DMS 273 treated with DMSO at 0.1 percent for 48 hours (cell line): ENCODE results near the gene TNFAIP8.

ENCODE experiments used
- DNase-seq: peaks from one replicate; lab custom pipeline; 2025; lab: John Stamatoyannopoulos, UW

TNFAIP8 gene

DNA sequence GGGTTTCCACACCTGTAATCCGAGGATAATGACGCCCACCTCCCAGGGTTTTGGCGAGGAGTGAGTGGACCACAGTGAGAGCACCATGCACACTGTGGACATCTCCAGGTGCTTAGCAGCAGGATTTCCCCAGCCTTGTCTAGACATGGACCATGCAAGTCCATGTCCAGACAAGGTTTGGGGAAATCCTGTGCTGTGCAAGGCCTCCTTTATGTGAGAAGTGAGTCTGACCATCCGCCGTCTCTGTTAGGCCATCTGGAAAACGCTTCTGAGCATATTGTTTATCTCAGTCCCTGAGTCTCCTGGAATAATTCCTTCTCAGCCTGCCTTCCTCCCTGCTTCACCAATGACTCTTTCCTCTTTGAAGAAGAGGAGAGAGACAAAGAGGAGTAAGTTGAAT is 26.2 kb upstream of the TNFAIP8 start:
- no peak for DNase-seq

DNA sequence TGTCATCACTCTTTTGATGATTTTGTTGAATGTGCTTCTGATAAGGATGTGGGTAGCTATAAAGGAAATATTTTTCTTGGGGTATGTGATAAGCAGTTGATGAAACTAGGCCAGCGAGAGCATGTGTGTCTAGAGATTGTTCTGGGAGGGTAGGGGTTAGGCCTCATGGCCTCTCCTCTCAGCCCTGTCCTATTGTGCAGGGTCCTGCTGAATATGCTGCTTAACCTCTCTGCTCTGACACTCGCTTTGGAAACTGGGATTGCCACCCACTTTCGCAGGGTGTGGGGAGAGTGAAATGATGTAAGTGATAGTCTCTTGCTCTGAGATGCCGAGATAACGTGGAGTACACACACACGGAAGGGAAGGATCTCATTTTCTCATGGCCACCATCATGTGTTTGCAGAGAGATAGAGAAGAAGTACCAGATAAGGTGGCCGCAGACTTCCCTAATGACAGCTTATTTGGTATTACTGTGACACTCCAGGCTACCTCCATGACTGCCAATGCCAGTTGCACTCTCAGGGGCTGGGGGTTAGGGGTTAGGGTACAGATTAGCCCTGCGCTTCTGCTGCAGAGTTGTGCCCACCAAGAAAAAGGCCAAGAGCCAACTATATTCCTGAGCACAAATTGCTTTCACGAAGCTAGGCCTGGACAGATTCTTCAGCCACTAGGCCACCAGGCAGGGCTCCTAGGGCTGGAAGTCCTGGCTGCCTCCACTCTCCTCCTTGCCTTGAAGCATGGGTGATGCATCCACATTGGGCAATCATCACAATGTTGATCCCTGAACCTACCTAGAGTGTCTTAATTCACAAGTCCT is 25.2 kb upstream of the TNFAIP8 start:
- no peak for DNase-seq

DNA sequence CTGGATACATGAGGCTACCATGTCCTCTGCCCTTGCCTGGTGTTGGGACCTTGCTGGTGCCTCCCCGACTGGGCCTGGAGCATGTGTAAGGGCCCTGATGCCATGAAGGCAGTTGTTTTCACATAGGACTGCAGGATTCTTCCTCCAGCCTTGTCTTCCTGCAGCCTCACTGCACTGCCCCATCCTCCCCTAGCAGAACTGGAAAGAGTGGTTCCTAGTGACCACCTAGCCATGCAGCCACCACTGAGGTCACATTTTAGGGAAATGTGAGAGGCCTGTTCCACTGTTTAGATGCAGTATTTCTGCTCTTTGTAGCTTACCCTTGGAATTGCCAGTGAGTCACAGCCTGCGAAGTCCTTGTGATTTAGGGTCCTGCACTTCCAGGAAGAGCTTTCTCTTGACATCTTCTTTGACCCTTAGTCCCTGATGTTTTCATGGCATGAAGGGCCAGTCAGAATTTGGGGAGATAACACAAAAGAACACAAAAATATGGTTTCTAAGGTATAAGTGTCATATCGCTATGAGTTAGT is 24.2 kb upstream of the TNFAIP8 start:
- DNase-seq = no peak

DNA sequence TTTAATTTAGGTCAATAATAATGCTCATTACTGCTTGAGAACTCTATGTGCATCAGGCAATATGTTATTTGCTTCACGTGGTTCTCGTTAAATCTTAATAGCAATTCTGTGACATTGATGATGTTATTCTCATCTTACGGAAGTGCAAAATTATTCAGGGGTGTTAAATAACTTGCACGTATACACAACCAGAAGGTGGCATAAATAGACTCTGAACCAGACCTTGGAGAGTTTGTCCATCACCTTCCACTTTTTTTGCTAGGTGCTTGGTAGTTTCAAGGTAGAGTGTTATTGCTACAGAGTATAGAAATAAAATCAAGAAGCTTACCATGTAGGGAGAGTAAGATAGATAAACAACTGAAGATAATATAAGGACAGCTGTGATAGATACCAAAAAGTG is 23.6 kb upstream of the TNFAIP8 start:
- DNase-seq = no peak

DNA sequence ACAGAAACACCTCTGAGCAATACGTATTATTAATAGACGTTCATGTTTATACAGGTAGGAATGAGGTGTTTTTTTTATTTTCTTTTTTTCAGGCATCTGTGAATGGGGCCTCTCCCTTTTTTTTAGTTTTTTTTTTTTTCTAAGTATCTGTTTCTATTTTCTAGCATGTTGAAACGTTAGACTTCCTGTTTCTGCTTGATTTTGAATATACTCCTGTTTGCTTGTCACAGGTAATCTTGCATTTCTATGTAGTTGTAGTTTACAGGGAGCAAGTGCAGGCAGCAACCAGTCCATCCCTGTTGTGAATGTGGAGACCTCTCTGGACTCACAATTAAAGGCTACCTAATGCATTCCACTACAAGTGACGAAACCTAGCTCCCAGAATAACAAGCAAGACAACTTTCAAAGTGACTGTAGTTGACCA is 22.8 kb upstream of the TNFAIP8 start:
- DNase-seq = no peak

DNA sequence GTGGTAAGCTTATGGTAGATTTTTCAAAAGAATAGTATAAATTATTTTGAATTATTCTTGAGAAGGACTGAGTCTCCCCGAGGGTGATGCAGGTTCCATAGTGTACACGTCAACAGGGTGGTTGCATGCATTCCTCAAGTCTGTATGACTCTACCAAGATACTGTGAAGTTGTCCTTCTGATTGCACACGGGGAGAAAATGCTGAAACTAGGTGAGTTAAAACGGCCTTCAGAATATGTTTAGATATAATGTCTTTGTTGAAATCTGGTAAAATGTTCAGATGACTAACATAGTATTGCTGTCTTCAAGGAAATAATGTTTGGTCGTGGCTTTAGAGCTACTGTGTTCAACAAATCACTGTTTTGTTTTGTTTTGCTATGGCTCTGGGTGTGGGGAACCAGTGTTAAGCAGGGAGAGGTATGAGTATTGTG is 22.4 kb upstream of the TNFAIP8 start:
- DNase-seq = no peak

DNA sequence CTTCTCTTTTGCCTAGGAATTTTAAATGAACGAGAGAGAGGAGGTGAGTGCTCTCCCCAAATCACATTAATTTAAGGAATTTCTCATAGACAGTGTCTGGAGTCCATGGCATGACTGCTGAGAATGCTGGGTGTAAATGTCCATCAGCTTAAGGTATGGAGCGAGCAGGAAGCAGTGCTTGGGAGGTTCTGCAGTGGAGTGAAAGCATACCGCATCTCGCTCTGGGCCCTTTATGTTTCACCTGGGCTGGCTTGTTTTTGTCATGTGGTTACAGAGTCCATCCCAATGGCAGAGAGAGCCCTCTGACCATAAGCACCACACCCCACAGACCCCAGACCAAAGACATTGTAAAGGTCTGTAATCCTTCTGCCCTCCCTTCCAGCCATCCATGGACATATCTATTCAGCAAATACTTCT is 20.6 kb upstream of the TNFAIP8 start:
- no peak for DNase-seq

DNA sequence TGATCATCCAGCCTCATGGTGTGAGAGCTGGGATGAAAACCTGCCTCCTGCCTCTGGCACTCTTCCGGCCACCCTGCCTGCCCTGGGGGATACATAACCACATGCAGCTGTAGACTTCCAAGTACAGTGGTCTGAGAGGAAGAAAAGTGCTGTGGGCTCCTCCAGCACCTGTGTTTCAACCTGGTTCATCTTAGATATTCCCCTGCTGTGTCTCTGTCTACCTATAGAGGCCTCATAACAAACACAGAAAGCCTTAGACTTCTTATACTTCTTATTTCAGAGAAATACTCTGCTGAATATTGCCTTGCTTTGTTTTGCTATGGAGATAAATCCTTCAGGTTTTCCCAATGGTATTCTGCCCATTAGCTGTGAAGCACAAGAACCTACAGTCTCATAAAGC is 19.6 kb upstream of the TNFAIP8 start:
- DNase-seq = no peak

DNA sequence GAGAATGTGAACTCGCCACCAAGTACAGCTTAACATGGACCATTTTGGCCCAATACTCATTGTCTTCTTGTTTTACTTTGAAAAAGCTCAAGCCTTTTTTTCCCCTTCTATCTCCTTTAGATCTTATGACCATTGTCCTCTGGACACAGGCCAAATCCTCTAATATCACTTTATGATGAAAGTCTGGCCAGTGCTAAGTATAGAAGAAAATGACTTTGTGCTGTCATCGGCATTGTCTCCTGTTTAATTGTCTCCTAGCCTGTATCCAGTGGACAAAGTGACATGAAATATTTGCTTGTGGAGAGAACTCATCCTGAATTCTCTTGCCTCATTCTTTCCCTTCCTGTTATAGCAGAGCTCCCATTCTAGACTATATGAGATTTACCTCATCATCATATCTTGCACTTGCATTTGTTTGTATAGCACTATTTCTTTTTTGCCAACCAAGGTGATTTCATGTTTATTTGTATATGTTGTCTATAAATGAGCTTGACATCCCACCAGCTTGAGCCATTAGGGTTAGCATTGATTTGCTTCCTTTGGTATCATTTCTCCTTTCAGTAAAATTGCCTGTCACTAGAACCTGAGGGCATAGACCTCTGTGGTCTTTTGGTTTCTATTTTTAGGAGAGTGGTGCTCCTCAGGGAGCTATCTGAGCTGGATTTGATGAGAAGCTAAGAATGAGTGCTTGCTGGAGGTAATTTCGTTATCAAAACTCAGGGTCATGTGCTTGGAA is 18.8 kb upstream of the TNFAIP8 start:
- no peak for DNase-seq

DNA sequence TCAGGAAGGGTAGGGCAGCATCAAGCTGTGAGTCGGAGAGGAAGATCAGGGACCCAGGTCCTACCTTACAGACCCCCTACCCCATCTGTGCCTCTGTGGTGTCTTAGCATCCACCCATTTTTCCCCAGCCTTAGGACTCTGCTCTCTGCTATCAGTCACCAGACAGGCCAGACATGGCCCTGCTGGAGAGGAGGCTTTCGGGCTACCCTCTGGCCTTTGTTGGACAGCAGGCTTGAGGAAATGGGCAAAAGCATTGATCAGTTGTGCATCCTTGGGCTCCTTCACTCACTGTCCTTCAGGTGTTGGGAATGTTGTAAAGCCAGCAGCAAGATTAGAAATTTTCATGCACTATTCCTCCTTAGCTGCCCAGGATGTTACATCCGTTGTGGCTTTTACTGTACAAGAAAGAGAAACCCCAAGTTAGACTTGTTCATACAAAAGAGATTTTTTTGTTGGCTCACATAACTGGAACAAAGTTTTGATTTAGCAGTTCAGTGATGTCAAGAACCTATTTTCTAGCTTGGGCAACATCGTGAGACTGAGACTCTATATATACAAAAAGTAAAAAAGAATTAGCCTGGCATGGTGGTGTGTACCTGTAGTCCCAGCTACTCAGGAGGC is 17.4 kb upstream of the TNFAIP8 start:
- no peak for DNase-seq

DNA sequence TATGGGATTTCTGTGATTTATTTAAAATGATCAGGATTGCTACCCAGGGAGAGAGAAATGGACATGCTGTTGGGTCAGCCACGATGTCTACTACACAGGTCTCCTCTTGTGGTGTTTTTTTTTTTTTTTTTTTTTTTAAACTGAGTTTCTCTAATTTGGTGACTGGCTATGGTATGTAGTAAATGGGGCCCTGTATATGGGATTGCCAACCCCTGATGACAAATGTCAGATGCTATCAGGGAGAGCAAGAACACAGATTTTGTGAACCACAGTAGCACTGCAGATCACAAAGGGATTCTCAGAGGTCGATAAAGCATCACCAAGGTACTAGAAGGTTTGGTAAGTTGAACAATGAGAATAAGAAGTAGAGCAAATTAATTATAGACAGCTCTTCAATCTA is 16.5 kb upstream of the TNFAIP8 start:
- no peak for DNase-seq

DNA sequence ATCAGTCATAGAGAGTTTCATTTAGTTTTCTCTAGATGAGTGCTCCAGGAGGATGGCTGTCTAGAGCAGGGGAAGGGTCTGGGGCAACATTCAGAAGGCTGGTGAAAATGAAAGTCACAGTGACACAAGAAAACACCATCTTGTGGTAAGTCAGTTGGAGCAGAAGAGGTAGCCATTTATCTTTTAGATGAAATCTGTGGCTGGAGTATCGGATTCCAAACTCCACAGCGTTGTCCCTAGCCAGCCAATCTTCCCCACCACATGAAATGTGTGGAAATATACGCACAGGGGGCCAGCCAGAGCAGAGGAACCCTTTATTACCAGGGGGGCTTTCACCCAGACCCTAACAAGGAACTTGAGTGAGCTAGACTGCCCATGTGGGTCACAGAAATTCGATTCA is 15.9 kb upstream of the TNFAIP8 start:
- DNase-seq = no peak

DNA sequence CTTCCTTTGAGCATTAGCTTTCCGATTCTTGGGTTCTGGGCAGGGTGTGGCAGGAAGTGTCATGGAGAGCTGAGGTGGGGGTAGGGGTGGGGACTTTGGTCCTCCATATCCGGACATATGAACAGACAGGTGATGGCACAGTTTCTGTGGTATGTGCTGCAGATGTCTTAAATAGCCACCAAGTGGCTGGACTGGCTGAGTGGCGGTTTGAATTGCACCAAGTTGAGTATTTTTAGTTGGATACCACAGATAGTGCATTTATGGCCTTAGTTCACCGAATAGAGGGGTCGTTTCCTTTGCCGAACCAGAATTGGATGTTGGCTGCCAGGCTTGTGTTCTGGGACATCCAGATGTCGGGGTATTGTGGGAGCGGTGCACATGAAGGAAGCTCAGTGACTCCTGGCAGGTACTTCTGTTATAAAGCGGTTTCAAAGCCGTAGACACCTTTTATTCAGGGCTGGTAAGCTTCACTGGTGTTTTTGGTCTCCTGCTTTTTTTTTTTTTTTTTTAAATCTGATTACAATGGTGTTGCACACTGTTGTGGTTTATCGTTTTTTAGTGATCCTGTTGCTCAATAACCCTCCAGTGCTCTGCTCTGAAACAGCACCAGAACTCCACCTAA is 15.1 kb upstream of the TNFAIP8 start:
- DNase-seq = no peak

DNA sequence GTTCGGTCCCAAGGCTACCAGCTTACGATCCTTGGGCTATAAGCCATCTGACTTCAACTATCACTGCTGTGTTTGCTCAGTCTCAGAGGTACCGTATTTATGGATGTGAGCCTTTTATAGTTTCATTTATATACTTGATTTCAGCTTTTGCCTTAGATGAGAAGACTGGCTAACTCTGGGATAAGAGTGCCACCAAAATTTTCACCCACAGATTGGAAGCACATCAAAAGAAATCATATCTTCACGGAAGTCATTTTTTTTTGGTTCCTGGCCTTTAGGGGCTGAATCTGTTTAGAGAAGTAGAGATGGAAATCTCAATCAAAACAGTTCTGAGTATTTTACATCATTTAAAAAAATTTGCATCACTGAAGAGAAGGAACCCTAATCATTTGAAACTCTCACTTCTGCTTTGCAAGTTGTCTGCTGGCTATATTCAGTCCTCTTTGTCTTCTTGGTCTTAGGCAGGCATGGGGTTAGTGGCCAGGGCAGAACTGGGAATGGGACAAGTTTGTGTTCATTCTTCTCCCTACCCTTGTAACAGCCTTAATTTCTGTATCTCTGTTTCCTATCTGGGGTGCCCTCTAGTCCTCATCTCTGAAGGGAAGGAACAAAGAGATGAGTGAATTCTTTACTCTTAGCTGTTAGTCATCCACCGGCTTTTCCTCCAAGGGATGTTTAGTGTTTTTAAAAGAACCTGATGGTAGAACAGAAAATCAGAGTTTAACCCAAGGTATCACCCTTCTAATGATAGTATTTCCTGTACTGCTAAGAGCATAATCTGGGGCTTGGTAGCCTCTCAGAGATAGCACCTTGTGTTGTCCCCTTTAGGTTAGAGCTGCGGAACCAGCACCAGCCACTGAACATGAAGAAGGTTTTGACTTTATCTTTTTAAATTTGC is 14.1 kb upstream of the TNFAIP8 start:
- no peak for DNase-seq

DNA sequence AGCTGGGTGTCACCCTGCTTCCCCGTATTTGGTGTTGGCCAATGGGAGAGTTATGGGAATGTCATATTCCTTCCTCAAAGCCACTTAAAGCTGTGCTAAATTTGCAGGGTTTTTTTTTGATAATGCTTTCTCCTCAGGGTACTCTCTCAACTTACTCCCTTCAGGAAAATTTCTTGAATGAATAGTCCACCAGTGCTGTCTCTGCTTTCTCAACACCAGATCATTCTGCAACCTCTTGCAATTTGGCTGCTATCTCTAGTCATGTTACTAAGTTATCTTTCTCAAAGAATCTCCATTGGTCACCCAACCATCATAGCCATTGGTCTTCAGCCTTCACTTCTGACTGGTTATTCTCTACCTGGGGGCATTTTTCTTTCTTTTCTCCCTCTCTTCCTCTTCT is 13.4 kb upstream of the TNFAIP8 start:
- DNase-seq = no peak

DNA sequence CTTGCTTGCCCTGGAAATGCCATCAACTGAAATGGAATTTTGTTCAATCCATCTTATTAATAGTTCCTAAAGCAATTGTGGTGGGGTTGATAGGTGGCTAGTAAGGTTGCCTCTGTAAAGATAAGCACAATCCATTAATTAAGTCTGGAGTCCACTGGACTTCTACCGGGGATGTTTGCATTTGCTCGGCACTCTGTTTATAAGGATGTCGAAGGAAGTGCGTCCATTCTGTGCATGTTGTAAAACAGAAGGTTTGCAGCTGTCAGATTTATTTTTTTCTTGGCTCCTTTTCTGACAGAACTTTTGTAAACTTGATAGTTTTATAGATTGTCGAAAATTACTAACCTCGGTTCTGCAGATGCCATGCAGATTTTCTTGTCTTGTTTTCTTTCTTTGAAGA is 12.8 kb upstream of the TNFAIP8 start:
- DNase-seq = no peak

DNA sequence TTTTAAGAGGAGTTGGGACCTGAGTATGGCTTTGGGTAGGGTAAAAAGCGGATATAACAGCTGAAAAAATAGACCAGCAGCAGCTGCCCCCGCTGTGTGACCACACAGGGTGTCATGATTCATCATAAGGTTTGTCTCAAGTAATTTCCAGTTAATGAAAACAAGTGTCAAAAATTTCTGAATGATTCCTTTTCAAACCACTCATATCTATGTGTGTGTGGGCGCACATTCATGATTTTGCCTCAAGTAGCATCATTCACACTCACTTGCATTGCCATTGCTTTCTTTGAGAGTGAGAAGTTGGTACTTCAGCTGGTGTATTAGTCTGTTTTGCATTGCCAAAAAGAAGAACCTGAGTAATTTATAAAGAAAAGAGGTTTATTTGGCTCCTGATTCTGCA is 12.1 kb upstream of the TNFAIP8 start:
- DNase-seq = no peak

DNA sequence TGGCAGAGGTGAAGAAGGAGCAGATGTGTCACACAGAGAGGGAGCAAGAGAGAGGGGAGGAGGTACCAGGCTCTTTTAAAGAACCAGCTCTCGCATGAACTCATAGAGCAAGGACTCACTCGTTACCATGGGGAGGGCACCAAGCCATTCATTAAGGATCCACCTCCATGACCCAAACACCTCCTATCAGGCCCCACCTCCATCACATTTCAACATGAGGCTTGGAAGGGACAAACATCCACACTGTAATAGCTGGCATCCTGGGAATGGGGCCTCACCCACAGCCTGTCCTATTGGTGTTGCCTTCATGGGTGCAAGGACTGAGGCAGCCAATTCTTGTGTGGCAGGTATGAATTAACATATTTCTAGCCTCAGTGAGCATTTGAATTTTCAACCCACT is 11.6 kb upstream of the TNFAIP8 start:
- DNase-seq = no peak

DNA sequence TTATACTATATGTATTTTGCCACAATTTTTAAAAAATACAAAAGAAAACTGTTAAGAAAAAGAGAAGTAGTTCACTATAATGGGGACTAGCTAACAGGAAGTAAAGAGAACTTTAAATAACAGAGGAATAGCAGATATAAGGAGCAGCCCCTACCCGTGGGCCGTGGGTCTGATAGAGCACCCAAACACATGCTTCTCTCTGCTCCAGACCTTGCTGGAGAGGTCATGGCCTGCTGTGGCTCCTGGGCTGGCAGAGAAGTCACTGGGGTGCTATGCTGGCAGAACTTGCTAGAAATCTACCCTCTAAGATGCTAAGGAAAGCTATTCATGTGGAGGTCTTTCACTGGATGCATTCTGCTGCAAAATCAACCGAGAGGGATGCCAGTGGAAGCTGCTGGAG is 10.0 kb upstream of the TNFAIP8 start:
- DNase-seq = no peak

DNA sequence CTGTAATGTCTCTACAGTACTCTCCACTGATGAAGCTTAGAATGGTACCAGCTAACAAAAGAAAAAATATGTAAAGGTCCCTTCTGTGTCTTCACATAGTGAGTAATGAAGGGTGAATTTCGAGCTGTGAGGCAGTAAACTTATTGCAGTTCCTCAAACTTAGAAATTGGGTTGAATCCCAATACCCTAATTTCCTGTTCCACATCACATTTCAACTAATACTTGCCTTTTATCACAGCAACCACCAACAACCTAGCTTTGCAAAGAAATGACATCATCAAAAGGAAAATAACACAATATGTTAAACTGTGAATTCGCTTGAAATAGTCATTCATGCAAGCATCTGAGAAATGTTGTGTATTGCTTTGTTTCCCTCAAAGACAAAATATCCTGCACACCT is 9.4 kb upstream of the TNFAIP8 start:
- no peak for DNase-seq

DNA sequence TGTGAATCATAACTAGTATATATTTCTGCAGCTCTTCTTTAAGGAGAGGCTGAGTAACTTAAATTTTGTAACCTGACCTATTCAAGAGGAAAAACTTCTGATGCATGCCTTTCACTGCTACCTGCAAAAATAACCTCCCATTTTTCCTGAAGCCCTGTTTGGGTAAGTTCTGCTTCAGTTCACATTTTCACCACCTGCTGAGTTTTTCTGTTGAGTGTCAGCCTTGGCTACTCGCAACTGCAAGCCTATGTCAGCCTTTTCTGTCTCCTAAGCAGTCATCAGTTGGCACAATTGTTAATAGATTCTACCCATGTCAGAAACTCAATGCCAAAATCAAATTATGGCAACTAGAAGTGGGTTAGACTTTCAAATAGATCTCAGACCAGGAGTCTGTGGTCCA is 8.2 kb upstream of the TNFAIP8 start:
- no peak for DNase-seq
